DOHH2 (cell line): ENCODE results near the gene MMD.
A peak's percentile ranks its signal among the peaks of the same experiment; 100 is the strongest.

Experiments
- H3F3A ChIP-seq: fragments of 200-600 bp; sonication (generic), shearing (Covaris generic); 2 replicates; pipeline ENCODE4 v1.6.0; 2016; ENCODE audit warnings: antibody characterized with exemption, mild to moderate bottlenecking; ENCODE audit not compliant: control insufficient read depth, insufficient read depth
- H3K27ac ChIP-seq: fragments of 200-600 bp; sonication (generic); 2 replicates; pipeline ENCODE4 v1.5.1; 2014; ENCODE audit warnings: low read depth, mild to moderate bottlenecking, low read length, moderate library complexity
- H3K27me3 ChIP-seq: fragments of 200-600 bp; sonication (generic); 2 replicates; pipeline ENCODE4 v1.6.1; 2014; ENCODE audit warnings: mild to moderate bottlenecking, low read length, mixed read lengths; ENCODE audit not compliant: control insufficient read depth
- H3K36me3 ChIP-seq: fragments of 200-600 bp; sonication (generic); 2 replicates; pipeline ENCODE4 v1.6.1; 2014; ENCODE audit warnings: mild to moderate bottlenecking, low read length, moderate library complexity, mixed read lengths; ENCODE audit not compliant: control insufficient read depth
- H3K4me1 ChIP-seq: fragments of 200-600 bp; sonication (generic); 2 replicates; pipeline ENCODE4 v1.6.1; 2014; ENCODE audit warnings: mild to moderate bottlenecking, low read length, mixed read lengths; ENCODE audit not compliant: control insufficient read depth
- H3K4me2 ChIP-seq: fragments of 200-600 bp; sonication (generic); 2 replicates; pipeline ENCODE4 v1.6.0; 2014; ENCODE audit warnings: mild to moderate bottlenecking, low read length, moderate library complexity
- H3K4me3 ChIP-seq: fragments of 200-600 bp; sonication (generic); 2 replicates; pipeline ENCODE4 v1.5.1; 2014; ENCODE audit warnings: mild to moderate bottlenecking, low read length, mixed read lengths
- H3K79me2 ChIP-seq: fragments of 200-600 bp; sonication (generic); 2 replicates; pipeline ENCODE4 v1.6.1; 2014; ENCODE audit warnings: mild to moderate bottlenecking, low read length, mixed read lengths; ENCODE audit not compliant: control insufficient read depth
- H3K9me2 ChIP-seq: fragments of 200-600 bp; sonication (generic); replicated peaks from 2 replicates; pipeline ENCODE4 v1.6.1; 2014; ENCODE audit warnings: mild to moderate bottlenecking, low read length, mixed read lengths; ENCODE audit not compliant: control insufficient read depth
- H3K9me3 ChIP-seq: fragments of 200-600 bp; sonication (generic); 2 replicates; pipeline ENCODE4 v1.6.1; 2014; ENCODE audit warnings: antibody characterized with exemption, low read length, mixed read lengths; ENCODE audit not compliant: control insufficient read depth, insufficient read depth
- H4K20me1 ChIP-seq: fragments of 200-600 bp; sonication (generic); 2 replicates; pipeline ENCODE4 v1.6.0; 2014; ENCODE audit warnings: low read depth, mild to moderate bottlenecking, antibody characterized with exemption, low read length, moderate library complexity; ENCODE audit not compliant: control insufficient read depth, insufficient read depth
- EZH2phosphoT487 ChIP-seq: fragments of 200-600 bp; sonication (generic); IDR thresholded peaks from 2 replicates; pipeline ENCODE4 v1.6.1; 2017; ENCODE audit warnings: borderline replicate concordance, mild to moderate bottlenecking, antibody characterized with exemption, low read length, moderate library complexity, mixed read lengths
- TF ChIP-seq, protein P1 (sequence below): fragments of 200-600 bp; sonication (generic); IDR thresholded peaks from one replicate; pipeline ENCODE4 v1.5.1; 2014; ENCODE audit warnings: antibody characterized with exemption, mild to moderate bottlenecking, low read depth, low read length; ENCODE audit not compliant: poor library complexity, severe bottlenecking

MMD gene

DNA sequence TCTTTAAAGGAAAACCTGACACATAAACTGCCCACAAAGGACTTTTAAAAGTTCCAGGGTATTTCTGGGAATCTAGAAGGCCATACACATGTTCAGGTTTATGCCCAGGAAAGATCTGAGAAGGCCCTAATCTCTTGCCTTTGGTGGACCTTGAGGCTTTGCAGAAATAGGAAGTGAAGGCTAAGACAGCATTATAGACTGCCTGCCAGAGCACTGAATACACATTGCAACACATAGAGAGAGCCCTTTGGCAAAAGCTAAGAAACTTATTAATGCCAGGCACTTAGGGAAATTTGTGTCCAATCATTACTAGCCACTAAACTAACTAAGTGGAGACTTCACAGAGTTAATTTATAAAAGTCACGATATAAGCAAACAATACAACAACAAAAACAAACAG lies 70.4 kb downstream of the MMD start:
- Histone ChIP-seq H3K79me2 (no peaks in the 10 kb centered on the region), H3K27me3 (peaks cover 10% of the 10 kb centered on the region; the same call in 1 of the 2 replicates), H3K27ac (no peak overlapping the region), H3K4me2 (no peak overlapping the region), H3K36me3 (no peaks in the 10 kb centered on the region), H3K4me3 (no peak overlapping the region), H3K9me2 (no peaks in the 10 kb centered on the region), H3K4me1 (no peaks in the 10 kb centered on the region), H4K20me1 (no peaks in the 10 kb centered on the region), H3K9me3 (no peaks in the 10 kb centered on the region), H3F3A (no peaks in the 10 kb centered on the region)
- TF ChIP-seq EZH2phosphoT487: no peak
- TF ChIP-seq, protein P1, sequence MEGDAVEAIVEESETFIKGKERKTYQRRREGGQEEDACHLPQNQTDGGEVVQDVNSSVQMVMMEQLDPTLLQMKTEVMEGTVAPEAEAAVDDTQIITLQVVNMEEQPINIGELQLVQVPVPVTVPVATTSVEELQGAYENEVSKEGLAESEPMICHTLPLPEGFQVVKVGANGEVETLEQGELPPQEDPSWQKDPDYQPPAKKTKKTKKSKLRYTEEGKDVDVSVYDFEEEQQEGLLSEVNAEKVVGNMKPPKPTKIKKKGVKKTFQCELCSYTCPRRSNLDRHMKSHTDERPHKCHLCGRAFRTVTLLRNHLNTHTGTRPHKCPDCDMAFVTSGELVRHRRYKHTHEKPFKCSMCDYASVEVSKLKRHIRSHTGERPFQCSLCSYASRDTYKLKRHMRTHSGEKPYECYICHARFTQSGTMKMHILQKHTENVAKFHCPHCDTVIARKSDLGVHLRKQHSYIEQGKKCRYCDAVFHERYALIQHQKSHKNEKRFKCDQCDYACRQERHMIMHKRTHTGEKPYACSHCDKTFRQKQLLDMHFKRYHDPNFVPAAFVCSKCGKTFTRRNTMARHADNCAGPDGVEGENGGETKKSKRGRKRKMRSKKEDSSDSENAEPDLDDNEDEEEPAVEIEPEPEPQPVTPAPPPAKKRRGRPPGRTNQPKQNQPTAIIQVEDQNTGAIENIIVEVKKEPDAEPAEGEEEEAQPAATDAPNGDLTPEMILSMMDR: no peak

DNA sequence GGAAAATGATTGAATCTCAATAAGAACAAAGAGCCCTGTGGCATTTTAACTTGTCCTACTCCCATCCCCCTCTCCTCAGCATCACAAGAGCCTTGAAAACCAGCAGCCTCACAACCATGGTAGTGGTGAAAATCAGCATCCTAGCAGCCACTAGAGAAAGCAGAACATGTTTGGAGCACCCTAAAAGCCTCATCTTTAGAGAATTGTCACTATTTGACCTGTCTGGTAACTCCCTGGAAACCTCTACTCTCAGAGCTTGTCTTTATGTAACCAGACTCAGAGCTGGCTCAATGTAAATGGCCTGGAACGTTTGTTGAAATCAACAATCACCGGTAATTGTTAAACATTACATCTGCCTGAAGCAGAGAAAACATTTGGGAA lies 70.8 kb downstream of the MMD start:
- Histone ChIP-seq H3K27ac (no peak overlapping the region), H3K27me3 (peaks cover 10% of the 10 kb centered on the region; the same call in 1 of the 2 replicates), H3K9me2 (no peaks in the 10 kb centered on the region), H3K36me3 (no peaks in the 10 kb centered on the region), H3K4me3 (no peak overlapping the region), H3K4me2 (no peak overlapping the region), H3F3A (no peaks in the 10 kb centered on the region), H3K4me1 (no peaks in the 10 kb centered on the region), H3K9me3 (no peaks in the 10 kb centered on the region), H3K79me2 (no peaks in the 10 kb centered on the region), H4K20me1 (no peaks in the 10 kb centered on the region)
- TF ChIP-seq, protein P1: no peak
- TF ChIP-seq EZH2phosphoT487: no peak

DNA sequence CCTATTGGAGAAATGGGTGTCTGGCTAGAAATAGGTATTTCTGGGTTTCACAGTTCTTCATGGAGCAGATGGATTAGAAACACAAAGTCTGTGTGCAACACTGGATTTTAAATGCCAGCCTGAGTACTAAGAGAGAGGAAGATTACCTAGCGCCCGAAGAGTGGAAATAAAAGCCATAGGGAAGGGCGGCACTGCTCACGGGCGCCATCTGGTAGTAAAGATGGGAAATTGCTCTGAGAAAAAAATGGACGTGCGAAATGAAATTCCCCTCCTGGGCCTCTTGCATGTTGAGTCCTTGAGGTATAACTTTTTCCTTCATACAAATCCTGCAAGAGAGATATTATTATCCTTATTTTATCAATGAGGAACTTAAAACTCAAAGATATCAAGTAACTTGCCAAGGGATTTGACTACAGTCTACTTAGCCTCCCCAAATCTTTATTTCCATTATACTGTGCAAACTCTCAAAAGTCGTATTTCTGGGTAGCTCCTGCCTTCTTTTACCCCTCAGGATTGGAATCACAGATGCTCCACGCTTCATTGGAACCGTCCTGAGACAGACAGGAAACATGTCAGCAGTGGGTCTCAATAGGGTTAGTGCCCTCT lies 72.8 kb downstream of the MMD start:
- Histone ChIP-seq H3K9me3 (no peaks in the 10 kb centered on the region), H3K27me3 (peaks cover 15% of the 10 kb centered on the region), H4K20me1 (no peaks in the 10 kb centered on the region), H3K4me2 (no peak overlapping the region), H3K4me1 (no peaks in the 10 kb centered on the region), H3K9me2 (no peaks in the 10 kb centered on the region), H3K27ac (no peak overlapping the region), H3K4me3 (no peak overlapping the region), H3K36me3 (no peaks in the 10 kb centered on the region), H3K79me2 (no peaks in the 10 kb centered on the region), H3F3A (no peaks in the 10 kb centered on the region)
- TF ChIP-seq, protein P1: peak; percentile 89
- no peak for TF ChIP-seq EZH2phosphoT487

DNA sequence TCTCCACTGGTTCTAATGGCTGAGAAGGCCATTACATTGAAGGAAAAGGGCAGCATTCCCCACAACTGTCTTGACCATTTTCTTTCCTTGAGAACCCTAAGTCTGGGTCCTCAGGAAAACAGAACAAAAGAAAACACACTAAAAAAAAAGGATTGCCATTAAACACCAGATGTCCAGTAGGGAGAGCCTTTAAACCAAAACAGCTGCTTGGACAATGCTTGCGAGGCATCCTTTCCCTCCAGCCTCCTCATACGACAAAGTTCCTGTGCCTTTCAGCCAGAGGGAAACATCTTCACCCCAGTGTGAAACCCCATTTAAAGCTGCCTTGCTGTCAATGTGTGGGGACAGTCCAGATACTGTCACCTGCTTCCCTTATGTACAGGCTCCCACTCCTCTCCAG lies 74.3 kb downstream of the MMD start:
- H3K4me3 ChIP-seq: no peak overlapping the region
- peaks cover 15% of the 10 kb centered on the region for H3K27me3 ChIP-seq
- no peak overlapping the region for H3K4me2 ChIP-seq
- no peak overlapping the region for H3K27ac ChIP-seq
- no peaks in the 10 kb centered on the region for H3K36me3 ChIP-seq
- H3K9me3 ChIP-seq: no peaks in the 10 kb centered on the region
- no peaks in the 10 kb centered on the region for H3K9me2 ChIP-seq
- H3F3A ChIP-seq: no peaks in the 10 kb centered on the region
- H4K20me1 ChIP-seq: no peaks in the 10 kb centered on the region
- H3K4me1 ChIP-seq: no peaks in the 10 kb centered on the region
- no peaks in the 10 kb centered on the region for H3K79me2 ChIP-seq
- TF ChIP-seq, protein P1: no peak
- TF ChIP-seq EZH2phosphoT487: no peak
